GM18507 (cell line): ENCODE results near the gene RNF227.
"Not testable (repeated sequence)": the region's sequence is repeated elsewhere in the genome, so short reads cannot be mapped to it uniquely, and the experiment has no call there.

ENCODE experiments used
- DNase-seq: peaks from one replicate; pipeline ENCODE4 v3.0.0; 2011; ENCODE audit warnings: low read depth; ENCODE audit not compliant: insufficient read length; ENCODE audit errors: extremely low spot score
- FAIRE-seq: peaks from 2 replicates; lab custom pipeline; 2011; peaks lifted over from hg19 to GRCh38; lab: Jason Lieb, UNC

The RNF227 gene

GRCh38 chr17:7915611-7916384 lies at the start of gene RNF227:
RNF227 (minus strand) TSS chr17:7916289; CDS start chr17:7916195, 94 bp downstream.
- FAIRE-seq = peak; percentile 89
- peak; percentile 64 for DNase-seq

- FAIRE-seq = no peak
These were observed 45.3 kb upstream of the RNF227 start for GRCh38 chr17:7961421-7961820.

GRCh38 chr17:7959503-7960253 lies 43.6 kb upstream of the RNF227 start:
- DNase-seq = no peak
- FAIRE-seq = no peak

More at GRCh38 chr17:7961421-7961820, 45.3 kb upstream of the RNF227 start:
- no peak for DNase-seq

GRCh38 chr17:7956228-7956965 lies 40.3 kb upstream of the RNF227 start:
- no peak for FAIRE-seq

GRCh38 chr17:7955414-7956227 lies 39.5 kb upstream of the RNF227 start:
- DNase-seq (no peak), FAIRE-seq (no peak)

More at GRCh38 chr17:7956228-7956965, 40.3 kb upstream of the RNF227 start:
- no peak for DNase-seq

GRCh38 chr17:7953266-7953665 lies 37.2 kb upstream of the RNF227 start:
- FAIRE-seq, DNase-seq: not testable (repeated sequence)

- DNase-seq = no peak
- peak; percentile 97 for FAIRE-seq
These were observed 35.2 kb upstream of the RNF227 start for GRCh38 chr17:7951143-7951792.

- DNase-seq = no peak
- FAIRE-seq = no peak
These were observed 34.5 kb upstream of the RNF227 start for GRCh38 chr17:7950578-7950977.

GRCh38 chr17:7947651-7948050 lies 31.6 kb upstream of the RNF227 start:
- FAIRE-seq (no peak), DNase-seq (no peak)

GRCh38 chr17:7946441-7946840 lies 30.4 kb upstream of the RNF227 start:
- DNase-seq = no peak
- FAIRE-seq = no peak

GRCh38 chr17:7945651-7946050 lies 29.6 kb upstream of the RNF227 start:
- FAIRE-seq (no peak), DNase-seq (no peak)

GRCh38 chr17:7944326-7944725 lies 28.2 kb upstream of the RNF227 start:
- no peak for FAIRE-seq

GRCh38 chr17:7943291-7943690 lies 27.2 kb upstream of the RNF227 start:
- no peak for DNase-seq
- no peak for FAIRE-seq

More at GRCh38 chr17:7944326-7944725, 28.2 kb upstream of the RNF227 start:
- no peak for DNase-seq

- FAIRE-seq = no peak
- no peak for DNase-seq
These were observed 24.7 kb upstream of the RNF227 start for GRCh38 chr17:7940743-7941142.

- DNase-seq = no peak
- FAIRE-seq = no peak
These were observed 23.9 kb upstream of the RNF227 start for GRCh38 chr17:7940034-7940433.

- no peak for FAIRE-seq
These were observed 19.8 kb upstream of the RNF227 start for GRCh38 chr17:7935859-7936258.

GRCh38 chr17:7932949-7933348 lies 16.9 kb upstream of the RNF227 start:
- no peak for FAIRE-seq
- no peak for DNase-seq

More at GRCh38 chr17:7935859-7936258, 19.8 kb upstream of the RNF227 start:
- DNase-seq = no peak

- no peak for DNase-seq
- FAIRE-seq = no peak
These were observed 16.4 kb upstream of the RNF227 start for GRCh38 chr17:7932483-7932891.
